Measurements from ENCODE around the gene CIAO2B.

The CIAO2B gene

GRCh38 chr16:66891797-66892196 is 42.4 kb downstream of the CIAO2B start:
- Histone ChIP-seq H3K27me3 (ENCODE audit: control insufficient read depth, insufficient read depth, low read length) (no peaks in the 10 kb centered on the region), H3K36me3 (ENCODE audit: control insufficient read depth, insufficient read depth, low read length) (peaks cover 20% of the 10 kb centered on the region), H3K9ac (ENCODE audit: low read depth, low read length) (no peak overlapping the region), H3K4me3 (ENCODE audit: low read depth, low read length) (no peak overlapping the region), H3K27ac (ENCODE audit: low read depth, low read length) (no peak overlapping the region), H3K9me3 (ENCODE audit: control insufficient read depth, insufficient read depth, low read length) (no peaks in the 10 kb centered on the region), H3K4me1 (ENCODE audit: control insufficient read depth, insufficient read depth, low read length) (no peaks in the 10 kb centered on the region)

DNA sequence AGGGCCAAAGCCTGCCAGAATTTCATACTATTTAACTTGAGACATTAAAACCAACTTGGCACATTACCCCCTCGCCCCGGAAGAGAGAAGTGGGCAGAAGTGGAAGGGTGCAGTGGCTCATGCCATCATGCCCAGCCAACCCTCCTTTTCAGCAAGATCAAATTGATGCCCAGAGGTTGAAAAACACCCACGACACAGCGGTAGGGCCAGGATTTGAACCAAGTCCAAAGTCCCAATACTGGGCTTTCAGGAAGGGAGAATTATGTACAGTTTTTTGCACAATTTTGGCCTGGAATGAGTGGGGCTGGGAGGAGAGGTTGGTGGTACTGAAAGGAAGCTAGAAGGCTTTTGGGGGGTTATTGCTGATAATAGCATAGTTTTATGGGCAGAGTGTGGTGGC is 42.8 kb downstream of the CIAO2B start:
- H3K27ac ChIP-seq (ENCODE audit: low read depth, low read length) = no peak overlapping the region
- no peaks in the 10 kb centered on the region for H3K4me1 ChIP-seq (ENCODE audit: control insufficient read depth, insufficient read depth, low read length)
- H3K27me3 ChIP-seq (ENCODE audit: control insufficient read depth, insufficient read depth, low read length) = no peaks in the 10 kb centered on the region
- H3K9me3 ChIP-seq (ENCODE audit: control insufficient read depth, insufficient read depth, low read length) = no peaks in the 10 kb centered on the region
- peaks cover 25% of the 10 kb centered on the region for H3K36me3 ChIP-seq (ENCODE audit: control insufficient read depth, insufficient read depth, low read length)
- H3K4me3 ChIP-seq (ENCODE audit: low read depth, low read length) = no peak overlapping the region
- H3K9ac ChIP-seq (ENCODE audit: low read depth, low read length) = no peak overlapping the region

GRCh38 chr16:66890799-66891198 is 43.4 kb downstream of the CIAO2B start:
- no peak overlapping the region for H3K27ac ChIP-seq (ENCODE audit: low read depth, low read length)
- no peaks in the 10 kb centered on the region for H3K27me3 ChIP-seq (ENCODE audit: control insufficient read depth, insufficient read depth, low read length)
- H3K9ac ChIP-seq (ENCODE audit: low read depth, low read length) = no peak overlapping the region
- no peaks in the 10 kb centered on the region for H3K4me1 ChIP-seq (ENCODE audit: control insufficient read depth, insufficient read depth, low read length)
- H3K36me3 ChIP-seq (ENCODE audit: control insufficient read depth, insufficient read depth, low read length) = peaks cover 30% of the 10 kb centered on the region
- no peak overlapping the region for H3K4me3 ChIP-seq (ENCODE audit: low read depth, low read length)
- no peaks in the 10 kb centered on the region for H3K9me3 ChIP-seq (ENCODE audit: control insufficient read depth, insufficient read depth, low read length)

DNA sequence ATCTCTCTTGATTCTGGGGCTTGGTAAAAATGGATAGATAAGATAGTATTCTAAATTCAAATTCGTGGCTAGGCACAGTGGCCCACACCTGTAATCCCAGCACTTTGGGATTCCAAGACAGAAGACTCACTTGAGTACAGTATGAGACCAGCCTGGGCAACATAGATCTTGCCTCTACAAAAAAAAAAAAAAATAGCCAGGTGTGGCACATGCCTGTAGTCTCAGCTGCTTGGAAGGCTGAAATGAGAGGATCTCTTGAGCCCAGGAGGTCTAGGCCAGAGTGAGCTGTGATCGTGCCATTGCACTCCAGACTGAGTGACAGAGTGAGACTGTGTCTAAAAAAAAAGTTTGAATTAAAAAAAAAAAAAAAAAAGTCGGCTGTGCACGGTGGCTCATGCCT is 44.6 kb downstream of the CIAO2B start:
- peaks cover 42% of the 10 kb centered on the region for H3K36me3 ChIP-seq (ENCODE audit: control insufficient read depth, insufficient read depth, low read length)
- no peak overlapping the region for H3K9ac ChIP-seq (ENCODE audit: low read depth, low read length)
- no peaks in the 10 kb centered on the region for H3K27me3 ChIP-seq (ENCODE audit: control insufficient read depth, insufficient read depth, low read length)
- H3K4me3 ChIP-seq (ENCODE audit: low read depth, low read length) = no peak overlapping the region
- H3K27ac ChIP-seq (ENCODE audit: low read depth, low read length) = no peak overlapping the region
- no peaks in the 10 kb centered on the region for H3K4me1 ChIP-seq (ENCODE audit: control insufficient read depth, insufficient read depth, low read length)
- H3K9me3 ChIP-seq (ENCODE audit: control insufficient read depth, insufficient read depth, low read length) = no peaks in the 10 kb centered on the region

GRCh38 chr16:66888647-66889615 is 45.3 kb downstream of the CIAO2B start:
- Histone ChIP-seq H3K4me1 (ENCODE audit: control insufficient read depth, insufficient read depth, low read length) (no peaks in the 10 kb centered on the region), H3K27ac (ENCODE audit: low read depth, low read length) (no peak overlapping the region), H3K4me3 (ENCODE audit: low read depth, low read length) (no peak overlapping the region), H3K27me3 (ENCODE audit: control insufficient read depth, insufficient read depth, low read length) (no peaks in the 10 kb centered on the region), H3K9ac (ENCODE audit: low read depth, low read length) (no peak overlapping the region), H3K36me3 (ENCODE audit: control insufficient read depth, insufficient read depth, low read length) (peaks cover 49% of the 10 kb centered on the region), H3K9me3 (ENCODE audit: control insufficient read depth, insufficient read depth, low read length) (no peaks in the 10 kb centered on the region)

DNA sequence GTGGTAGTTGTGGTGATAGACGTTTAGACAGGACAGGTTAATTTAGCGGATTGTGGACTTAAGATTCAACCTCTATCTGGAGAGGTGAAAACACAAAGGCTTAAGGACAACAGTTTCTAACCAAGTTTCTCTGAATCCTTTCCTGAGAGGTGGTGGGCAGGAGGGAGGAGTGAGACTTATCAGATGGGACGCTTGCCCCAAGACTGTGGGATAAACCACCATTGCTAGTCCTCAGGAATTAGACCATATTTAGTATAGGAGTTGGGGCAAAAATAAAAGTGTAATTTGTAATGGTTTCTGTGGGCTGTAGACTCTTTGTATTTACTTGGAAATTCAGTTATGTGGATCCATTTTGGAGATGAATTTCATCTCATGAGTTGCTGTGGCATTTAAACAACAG is 47.3 kb downstream of the CIAO2B start:
- no peaks in the 10 kb centered on the region for H3K9me3 ChIP-seq (ENCODE audit: control insufficient read depth, insufficient read depth, low read length)
- no peak overlapping the region for H3K27ac ChIP-seq (ENCODE audit: low read depth, low read length)
- H3K4me1 ChIP-seq (ENCODE audit: control insufficient read depth, insufficient read depth, low read length) = no peaks in the 10 kb centered on the region
- peaks cover 54% of the 10 kb centered on the region for H3K36me3 ChIP-seq (ENCODE audit: control insufficient read depth, insufficient read depth, low read length)
- H3K9ac ChIP-seq (ENCODE audit: low read depth, low read length) = no peak overlapping the region
- H3K27me3 ChIP-seq (ENCODE audit: control insufficient read depth, insufficient read depth, low read length) = no peaks in the 10 kb centered on the region
- no peak overlapping the region for H3K4me3 ChIP-seq (ENCODE audit: low read depth, low read length)

DNA sequence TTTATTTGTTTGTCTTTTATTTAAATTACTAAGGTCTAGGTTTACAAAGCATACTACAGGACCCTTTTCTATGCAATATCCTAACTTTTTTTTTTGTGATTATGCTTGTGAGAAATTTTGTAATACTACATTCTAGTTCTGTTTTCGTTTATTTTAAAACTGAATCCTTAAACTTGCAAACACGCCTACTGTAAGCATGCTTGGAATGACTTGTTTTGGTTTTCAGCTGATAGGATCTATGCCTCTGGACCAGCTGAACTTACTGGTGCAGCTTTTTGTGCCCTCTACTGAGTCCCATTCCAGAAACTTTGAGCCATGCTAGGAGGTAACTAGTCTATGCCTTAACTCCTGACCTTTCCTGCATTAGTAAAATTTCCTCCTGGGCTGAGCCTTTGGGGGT is 47.9 kb downstream of the CIAO2B start:
- H3K36me3 ChIP-seq (ENCODE audit: control insufficient read depth, insufficient read depth, low read length) = peaks cover 54% of the 10 kb centered on the region
- H3K9me3 ChIP-seq (ENCODE audit: control insufficient read depth, insufficient read depth, low read length) = no peaks in the 10 kb centered on the region
- H3K27ac ChIP-seq (ENCODE audit: low read depth, low read length) = no peak overlapping the region
- H3K4me1 ChIP-seq (ENCODE audit: control insufficient read depth, insufficient read depth, low read length) = no peaks in the 10 kb centered on the region
- no peak overlapping the region for H3K9ac ChIP-seq (ENCODE audit: low read depth, low read length)
- no peak overlapping the region for H3K4me3 ChIP-seq (ENCODE audit: low read depth, low read length)
- H3K27me3 ChIP-seq (ENCODE audit: control insufficient read depth, insufficient read depth, low read length) = no peaks in the 10 kb centered on the region

GRCh38 chr16:66885491-66885890 is 48.7 kb downstream of the CIAO2B start:
- Histone ChIP-seq H3K9me3 (ENCODE audit: control insufficient read depth, insufficient read depth, low read length) (no peaks in the 10 kb centered on the region), H3K9ac (ENCODE audit: low read depth, low read length) (no peak overlapping the region), H3K4me3 (ENCODE audit: low read depth, low read length) (no peak overlapping the region), H3K27me3 (ENCODE audit: control insufficient read depth, insufficient read depth, low read length) (no peaks in the 10 kb centered on the region), H3K27ac (ENCODE audit: low read depth, low read length) (no peak overlapping the region), H3K36me3 (ENCODE audit: control insufficient read depth, insufficient read depth, low read length) (peaks cover 51% of the 10 kb centered on the region), H3K4me1 (ENCODE audit: control insufficient read depth, insufficient read depth, low read length) (no peaks in the 10 kb centered on the region)

- peaks cover 4% of the 10 kb centered on the region; the same call in 1 of the 2 replicates for H3K27me3 ChIP-seq (ENCODE audit: control insufficient read depth, insufficient read depth, low read length)
- no peak overlapping the region for H3K4me3 ChIP-seq (ENCODE audit: low read depth, low read length)
- no peaks in the 10 kb centered on the region for H3K4me1 ChIP-seq (ENCODE audit: control insufficient read depth, insufficient read depth, low read length)
- H3K9me3 ChIP-seq (ENCODE audit: control insufficient read depth, insufficient read depth, low read length) = no peaks in the 10 kb centered on the region
- H3K36me3 ChIP-seq (ENCODE audit: control insufficient read depth, insufficient read depth, low read length) = peaks cover 41% of the 10 kb centered on the region
- no peak overlapping the region for H3K27ac ChIP-seq (ENCODE audit: low read depth, low read length)
- H3K9ac ChIP-seq (ENCODE audit: low read depth, low read length) = no peak overlapping the region
Measured at GRCh38 chr16:66882702-66883101, 51.5 kb downstream of the CIAO2B start.
